Thymus (tissue), 11 donors: ENCODE measurements around the gene SIT1. TPM values are rescaled to one million over a fixed set of nuclear protein-coding genes. Genes with fewer than 3 reads are reported as not detected.
"Not testable (repeated sequence)": the region's sequence is repeated elsewhere in the genome, so short reads cannot be mapped to it uniquely, and the experiment has no call there.

ENCODE experiments used
- DNase-seq, 9 donors: peaks; one replicate each; pipeline ENCODE4 v3.0.0-alpha.2; 2013; ENCODE audit warnings: low spot score in 9 of 9, low read depth in 6 of 9, missing footprints in 1 of 9
- H3K27ac ChIP-seq, 2 donors: one replicate each; pipeline ENCODE4 v1.5.1; 2013; ENCODE audit warnings: control low read depth in 1 of 2, low read depth in 1 of 2, low read length in 1 of 2, mild to moderate bottlenecking in 1 of 2, moderate library complexity in 1 of 2
- H3K27me3 ChIP-seq, 2 donors: one replicate each; pipeline ENCODE4 v1.5.1; 2013; ENCODE audit warnings: low read length in 1 of 2; ENCODE audit not compliant: control insufficient read depth in 2 of 2, insufficient read depth in 1 of 2
- H3K36me3 ChIP-seq, 2 donors: one replicate each; pipeline ENCODE4 v1.5.1; 2013; ENCODE audit warnings: low read length in 1 of 2, mild to moderate bottlenecking in 1 of 2, moderate library complexity in 1 of 2; ENCODE audit not compliant: control insufficient read depth in 2 of 2, insufficient read depth in 2 of 2
- H3K4me1 ChIP-seq, 2 donors: one replicate each; pipeline ENCODE4 v1.5.1; 2013; ENCODE audit warnings: low read length in 2 of 2; ENCODE audit not compliant: control insufficient read depth in 2 of 2, insufficient read depth in 2 of 2
- H3K4me3 ChIP-seq, 2 donors: one replicate each; pipeline ENCODE4 v1.5.1; 2013; ENCODE audit warnings: low read length in 2 of 2, control low read depth in 1 of 2, mild to moderate bottlenecking in 1 of 2
- H3K9me3 ChIP-seq, 2 donors: one replicate each; pipeline ENCODE4 v1.5.1; 2013; ENCODE audit warnings: low read length in 1 of 2, mild to moderate bottlenecking in 1 of 2; ENCODE audit not compliant: control insufficient read depth in 2 of 2, insufficient read depth in 1 of 2
- WGBS: extraction: QIAGEN DNeasy Blood & Tissue Kit; methylation state at CpG from one replicate; pipeline ENCODE4 v1.1.7; 2013; 5-methylcytosine and 5-hydroxymethylcytosine counted together
- polyA plus RNA-seq: library from polyadenylated mRNA; stranded (reverse); fragments of 200-250 nt; gene quantifications from one replicate; pipeline ENCODE4 v1.2.3, GENCODE V29; 2013
- total RNA-seq: library from RNA; stranded (reverse); fragments of 120-200 nt; gene quantifications from one replicate; pipeline ENCODE4 v1.2.4, GENCODE V29; 2013
- donor health status: healthy.

The SIT1 gene
- total and polyA plus RNA-seq, 2 donors: 42.2 to 174 TPM

DNA sequence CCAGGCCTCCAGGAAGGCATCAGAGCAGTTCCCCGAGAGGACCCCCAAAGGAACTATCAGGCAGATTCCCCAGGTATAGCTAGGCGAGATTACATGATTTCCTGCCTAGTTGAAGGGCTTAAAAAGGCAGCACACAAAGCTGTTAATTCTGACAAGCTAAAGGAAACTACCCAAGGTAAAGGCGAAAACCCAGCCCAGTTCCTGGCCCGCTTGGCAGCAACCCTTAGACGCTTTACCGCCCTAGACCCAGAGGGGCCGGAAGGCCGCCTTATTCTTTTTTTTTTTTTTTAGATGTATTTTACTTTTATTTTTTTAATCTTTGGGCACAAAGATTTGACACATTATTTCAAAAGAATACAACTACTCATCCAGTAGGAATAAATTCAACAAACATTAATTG is 12.0 kb downstream of the SIT1 start:
- 35% methylated on average over 7 of the region's 8 CpGs for WGBS
- H3K4me1 ChIP-seq: not testable (repeated sequence)

DNA sequence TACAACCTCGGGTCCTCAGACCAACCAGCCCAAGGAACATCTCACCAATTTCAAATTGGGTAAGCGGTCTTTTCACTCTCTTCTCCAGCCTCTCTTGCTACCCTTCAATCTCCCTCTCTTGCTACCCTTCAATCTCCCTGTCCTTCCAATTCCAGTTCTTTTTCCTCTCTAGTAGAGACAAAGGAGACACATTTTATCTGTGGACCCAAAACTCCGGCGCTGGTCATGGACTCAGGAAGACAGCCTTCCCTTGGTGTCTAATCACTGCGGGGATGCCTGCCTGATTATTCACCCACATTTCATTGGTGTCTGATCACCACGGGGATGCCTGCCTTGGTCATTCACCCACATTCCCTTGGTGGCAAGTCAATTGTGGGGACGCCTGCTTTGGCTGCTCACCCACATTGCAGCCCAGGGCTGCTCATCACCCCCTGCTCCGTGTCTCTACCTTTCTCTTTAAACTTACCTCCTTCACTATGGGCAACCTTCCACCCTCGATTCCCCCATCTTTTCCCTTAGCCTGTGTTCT is 13.2 kb downstream of the SIT1 start:
- not testable (repeated sequence) for H3K4me3 ChIP-seq, H3K4me1 ChIP-seq, H3K27me3 ChIP-seq, DNase-seq, H3K27ac ChIP-seq, H3K9me3 ChIP-seq, H3K36me3 ChIP-seq
- WGBS: 99% methylated on average over 9 of the region's 9 CpGs

More for the DNA sequence above, 12.0 kb downstream of the SIT1 start:
- H3K27me3 ChIP-seq, H3K4me3 ChIP-seq, H3K36me3 ChIP-seq, H3K9me3 ChIP-seq: not testable (repeated sequence)
- peak in 1 of 9 donors; percentile 54 for DNase-seq
- peak overlapping the region; percentile 18 to 23 for H3K27ac ChIP-seq

GRCh38 chr9:35636877-35637246 is 13.9 kb downstream of the SIT1 start:
- not testable (repeated sequence) for DNase-seq, H3K4me3 ChIP-seq, H3K9me3 ChIP-seq, H3K27ac ChIP-seq, H3K27me3 ChIP-seq, H3K36me3 ChIP-seq, H3K4me1 ChIP-seq
- 97% methylated on average over 6 of the region's 6 CpGs for WGBS

- no peak overlapping the region for H3K4me3 ChIP-seq
- no peaks in the 10 kb centered on the region for H3K27me3 ChIP-seq
- H3K27ac ChIP-seq: no peak overlapping the region
- H3K4me1 ChIP-seq: peaks cover 5 to 7% of the 10 kb centered on the region in 2 donors
- no peaks in the 10 kb centered on the region for H3K36me3 ChIP-seq
- no peak for DNase-seq
- WGBS: 81% methylated on average over 9 of the region's 9 CpGs
- H3K9me3 ChIP-seq: no peaks in the 10 kb centered on the region
Measured at GRCh38 chr9:35636135-35636876, 14.4 kb downstream of the SIT1 start.

DNA sequence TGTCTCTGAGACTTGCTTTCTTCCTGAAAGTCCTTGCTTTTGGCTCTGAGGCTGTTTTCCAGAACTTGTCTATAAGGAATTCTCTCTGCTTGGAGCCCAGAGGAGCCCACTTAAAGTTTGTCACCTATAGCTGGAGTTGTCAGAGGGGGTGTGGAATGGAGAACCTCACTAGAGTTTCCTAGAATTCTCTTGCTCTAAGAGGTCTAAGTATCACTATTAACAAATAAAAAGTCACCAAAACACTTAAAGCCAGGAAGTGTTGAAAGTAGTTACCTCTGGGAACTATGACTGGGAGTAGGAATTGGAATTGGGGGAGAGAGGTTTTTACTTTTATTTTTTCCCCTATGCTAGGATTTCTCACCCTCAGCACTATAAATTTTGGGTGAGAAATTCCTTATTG is 15.0 kb downstream of the SIT1 start:
- Histone ChIP-seq H3K36me3 (no peaks in the 10 kb centered on the region), H3K9me3 (no peaks in the 10 kb centered on the region), H3K4me3 (no peak overlapping the region), H3K4me1 (peaks cover 5 to 7% of the 10 kb centered on the region in 2 donors), H3K27ac (no peak overlapping the region), H3K27me3 (no peaks in the 10 kb centered on the region)
- no peak for DNase-seq

DNA sequence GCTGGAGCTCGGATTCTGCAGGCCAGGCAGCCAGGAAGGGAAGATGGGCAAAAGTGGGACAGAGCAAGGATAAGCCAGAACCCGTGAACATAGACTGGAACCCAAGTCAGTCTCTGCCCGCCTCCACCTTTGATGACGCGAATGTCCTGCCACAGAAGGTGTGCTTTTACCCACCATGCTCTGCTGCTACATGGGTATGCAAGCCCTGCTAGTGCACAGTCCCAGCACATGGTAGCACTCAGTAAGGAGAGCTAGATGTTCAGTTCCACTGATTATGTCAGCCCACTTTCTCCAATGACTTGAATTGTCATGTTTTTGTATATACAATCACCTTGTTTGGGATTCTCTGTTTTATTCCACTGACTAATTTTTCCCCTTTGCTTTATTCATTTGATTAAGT is 21.1 kb downstream of the SIT1 start:
- Histone ChIP-seq H3K4me1 (no peaks in the 10 kb centered on the region), H3K27ac (no peak overlapping the region), H3K4me3 (no peak overlapping the region), H3K36me3 (no peaks in the 10 kb centered on the region), H3K27me3 (no peaks in the 10 kb centered on the region), H3K9me3 (no peaks in the 10 kb centered on the region)
- no peak for DNase-seq
- WGBS: 95% methylated on average over 5 of the region's 5 CpGs

- H3K36me3 ChIP-seq: no peaks in the 10 kb centered on the region
- no peak overlapping the region for H3K27ac ChIP-seq
- no peak overlapping the region for H3K4me3 ChIP-seq
- WGBS: 99% methylated on average over 6 of the region's 6 CpGs
- no peaks in the 10 kb centered on the region for H3K9me3 ChIP-seq
- no peaks in the 10 kb centered on the region for H3K4me1 ChIP-seq
- no peaks in the 10 kb centered on the region for H3K27me3 ChIP-seq
- no peak for DNase-seq
Measured at GRCh38 chr9:35628389-35628991, 22.2 kb downstream of the SIT1 start.

DNA sequence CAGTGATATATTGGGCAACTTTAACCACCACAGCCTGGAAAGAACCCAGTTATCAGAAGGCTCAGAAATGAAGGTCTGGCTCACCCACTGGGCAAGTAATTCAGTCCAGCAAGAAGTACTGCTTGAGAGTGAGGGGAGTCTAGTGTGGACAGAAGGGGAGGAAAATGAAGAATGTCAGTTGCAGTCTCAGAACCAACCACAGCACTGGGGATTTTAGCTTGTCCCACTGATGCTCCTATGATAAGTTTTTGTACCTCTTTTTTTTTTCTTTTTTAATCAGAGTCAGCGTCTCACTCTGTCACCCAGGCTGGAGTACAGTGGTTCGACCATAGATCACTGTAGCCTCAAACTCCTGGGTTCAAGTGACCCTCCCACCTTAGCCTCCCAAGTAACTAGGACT is 23.2 kb downstream of the SIT1 start:
- no peaks in the 10 kb centered on the region for H3K9me3 ChIP-seq
- H3K27me3 ChIP-seq: no peaks in the 10 kb centered on the region
- 96% methylated on average over 2 of the region's 2 CpGs for WGBS
- H3K4me1 ChIP-seq: no peaks in the 10 kb centered on the region
- DNase-seq: no peak
- H3K27ac ChIP-seq: no peak overlapping the region
- no peaks in the 10 kb centered on the region for H3K36me3 ChIP-seq
- H3K4me3 ChIP-seq: no peak overlapping the region

GRCh38 chr9:35619800-35620158 is 31.0 kb downstream of the SIT1 start:
- DNase-seq: peak in 1 of 9 donors; percentile 64
- no peaks in the 10 kb centered on the region for H3K27me3 ChIP-seq
- no peak overlapping the region for H3K4me3 ChIP-seq
- H3K9me3 ChIP-seq: peaks cover 0 to 2% of the 10 kb centered on the region in 2 donors
- no peaks in the 10 kb centered on the region for H3K36me3 ChIP-seq
- H3K4me1 ChIP-seq: peaks cover 35 to 53% of the 10 kb centered on the region in 2 donors
- peak overlapping the region; percentile 71 to 88 for H3K27ac ChIP-seq
- 33% methylated on average over 2 of the region's 2 CpGs for WGBS
